A673 (cell line): ENCODE results near the gene BCR. TPM values are rescaled to one million over a fixed set of nuclear protein-coding genes. Genes with fewer than 3 reads are reported as not detected.

Experiments
- BruUV-seq: library from RNA; stranded (reverse); fragments of 400-500 nt; replicated peaks from 2 replicates; lab custom pipeline; 2021; lab: Mats Ljungman, UMichigan
- CTCF ChIA-PET: fragments of 300-600 bp; sonication (Branson Sonifier 250); formaldehyde crosslinking; loops from one replicate; lab custom pipeline; 2022; ENCODE audit warnings: antibody characterized with exemption; lab: Charles Lee
- POLR2A ChIA-PET: fragments of 300-600 bp; sonication (Branson Sonifier 250); formaldehyde crosslinking; loops from one replicate; lab custom pipeline; 2022; ENCODE audit warnings: antibody characterized with exemption; ENCODE audit not compliant: low non-redundant PET; lab: Charles Lee
- DNase-seq: peaks from one replicate; pipeline ENCODE4 v3.0.0-alpha.2; 2015; ENCODE audit warnings: low spot score
- H3K27ac ChIP-seq: fragments of 200-600 bp; sonication (generic); 2 replicates; pipeline ENCODE4 v1.5.1; 2016; ENCODE audit warnings: mixed run types, low read depth, mild to moderate bottlenecking, mixed read lengths, antibody characterized with exemption, low read length; ENCODE audit not compliant: poor library complexity, severe bottlenecking
- H3K27me3 ChIP-seq: fragments of 200-600 bp; sonication (generic); replicated peaks from 2 replicates; pipeline ENCODE4 v1.6.1; 2017; ENCODE audit warnings: mixed run types, low read depth, mild to moderate bottlenecking, mixed read lengths, antibody characterized with exemption, low read length; ENCODE audit not compliant: insufficient read depth, poor library complexity
- H3K36me3 ChIP-seq: fragments of 200-600 bp; sonication (generic); 2 replicates; pipeline ENCODE4 v1.6.1; 2016; ENCODE audit warnings: mixed run types, mild to moderate bottlenecking, mixed read lengths, antibody characterized with exemption, low read length; ENCODE audit not compliant: insufficient read depth, poor library complexity, severe bottlenecking
- H3K4me1 ChIP-seq: fragments of 200-600 bp; sonication (generic); 2 replicates; pipeline ENCODE4 v1.6.1; 2017; ENCODE audit warnings: mixed run types, mild to moderate bottlenecking, mixed read lengths, antibody characterized with exemption, low read length; ENCODE audit not compliant: insufficient read depth, poor library complexity, severe bottlenecking
- H3K4me3 ChIP-seq: fragments of 200-600 bp; sonication (generic); 2 replicates; pipeline ENCODE4 v1.5.1; 2016; ENCODE audit warnings: low read depth, mixed run types, mild to moderate bottlenecking, mixed read lengths, low read length; ENCODE audit not compliant: poor library complexity, severe bottlenecking
- H3K9me3 ChIP-seq: fragments of 200-600 bp; sonication (generic); 2 replicates; pipeline ENCODE4 v1.6.1; 2016; ENCODE audit warnings: mixed run types, low read depth, mild to moderate bottlenecking, mixed read lengths, antibody characterized with exemption, low read length; ENCODE audit not compliant: poor library complexity, severe bottlenecking
- EZH2 ChIP-seq: fragments of 200-600 bp; sonication (generic); IDR thresholded peaks from 2 replicates; pipeline ENCODE4 v1.6.1; 2017; ENCODE audit warnings: borderline replicate concordance, low read depth, mild to moderate bottlenecking, mixed read lengths, antibody characterized with exemption, low read length; ENCODE audit not compliant: poor library complexity, severe bottlenecking
- intact Hi-C: fragments of 100-400 bp; cut with micrococcal nuclease; formaldehyde crosslinking; loops from one replicate; pipeline ENCODE4 v1.10.0; 2022; ENCODE audit not compliant: unreplicated experiment
- total RNA-seq: library from RNA; stranded (reverse); gene quantifications from 2 replicates; pipeline ENCODE4 v1.2.3, GENCODE V29; 2021
- TF ChIP-seq, protein P1 (sequence below): fragments of 300-800, 200-600 bp; sonication (generic); conservative IDR thresholded peaks from 2 replicates; pipeline ENCODE4 v1.5.1; 2017; ENCODE audit warnings: low read depth, mild to moderate bottlenecking, antibody characterized with exemption, low read length, moderate library complexity, mixed read lengths

BCR gene
- total RNA-seq, 1 experiment from 2014 or later: 63.1 TPM

- H3K27ac ChIP-seq: no peak overlapping the region
- no peak for TF ChIP-seq EZH2
- TF ChIP-seq, protein P1, sequence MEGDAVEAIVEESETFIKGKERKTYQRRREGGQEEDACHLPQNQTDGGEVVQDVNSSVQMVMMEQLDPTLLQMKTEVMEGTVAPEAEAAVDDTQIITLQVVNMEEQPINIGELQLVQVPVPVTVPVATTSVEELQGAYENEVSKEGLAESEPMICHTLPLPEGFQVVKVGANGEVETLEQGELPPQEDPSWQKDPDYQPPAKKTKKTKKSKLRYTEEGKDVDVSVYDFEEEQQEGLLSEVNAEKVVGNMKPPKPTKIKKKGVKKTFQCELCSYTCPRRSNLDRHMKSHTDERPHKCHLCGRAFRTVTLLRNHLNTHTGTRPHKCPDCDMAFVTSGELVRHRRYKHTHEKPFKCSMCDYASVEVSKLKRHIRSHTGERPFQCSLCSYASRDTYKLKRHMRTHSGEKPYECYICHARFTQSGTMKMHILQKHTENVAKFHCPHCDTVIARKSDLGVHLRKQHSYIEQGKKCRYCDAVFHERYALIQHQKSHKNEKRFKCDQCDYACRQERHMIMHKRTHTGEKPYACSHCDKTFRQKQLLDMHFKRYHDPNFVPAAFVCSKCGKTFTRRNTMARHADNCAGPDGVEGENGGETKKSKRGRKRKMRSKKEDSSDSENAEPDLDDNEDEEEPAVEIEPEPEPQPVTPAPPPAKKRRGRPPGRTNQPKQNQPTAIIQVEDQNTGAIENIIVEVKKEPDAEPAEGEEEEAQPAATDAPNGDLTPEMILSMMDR: no peak
- H3K27me3 ChIP-seq: no peaks in the 10 kb centered on the region
- no peaks in the 10 kb centered on the region for H3K4me1 ChIP-seq
- no peak for DNase-seq
- H3K36me3 ChIP-seq: peaks cover 10% of the 10 kb centered on the region
- POLR2A ChIA-PET: no interaction called here
- CTCF ChIA-PET: interaction anchor here (0.6 kb wide), 1 partner anchor 11 kb away, joined by 4 read pairs; no protein-coding TSS in a partner anchor
- BruUV-seq: no TSS peak
- H3K4me3 ChIP-seq: no peak overlapping the region
- intact Hi-C loops: no loop called here
- no peaks in the 10 kb centered on the region for H3K9me3 ChIP-seq
Measured at GRCh38 chr22:23285734-23286133, 105.4 kb downstream of the BCR start.

DNA sequence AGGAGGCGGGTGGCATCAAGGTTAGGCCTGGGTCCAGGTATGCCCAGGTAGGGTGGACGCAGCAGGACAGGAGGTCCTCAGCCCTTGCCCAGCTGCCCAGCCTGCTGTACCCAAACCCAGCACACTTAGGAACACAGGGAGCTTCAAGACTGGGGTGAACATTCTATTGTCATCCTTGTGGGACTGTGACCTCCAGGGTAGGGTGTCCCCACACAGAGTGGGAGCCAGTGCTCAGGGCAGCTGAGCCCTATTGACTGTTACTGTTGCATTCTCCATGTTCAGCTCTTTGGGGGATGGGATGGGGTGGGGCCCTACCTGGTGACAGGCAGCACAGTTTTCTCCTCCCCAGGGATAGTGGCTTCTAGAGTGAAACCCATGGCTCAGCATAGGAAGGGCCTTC, 106.0 kb downstream of the BCR start:
- H3K36me3 ChIP-seq: peaks cover 7% of the 10 kb centered on the region
- POLR2A ChIA-PET: no interaction called here

GRCh38 chr22:23287136-23288095, 107.1 kb downstream of the BCR start:
- Histone ChIP-seq H3K36me3 (peaks cover 10% of the 10 kb centered on the region), H3K4me1 (no peaks in the 10 kb centered on the region), H3K27me3 (no peaks in the 10 kb centered on the region), H3K4me3 (no peak overlapping the region), H3K9me3 (no peaks in the 10 kb centered on the region), H3K27ac (no peak overlapping the region)
- BruUV-seq: no TSS peak
- intact Hi-C loops: no loop called here
- no peak for TF ChIP-seq EZH2
- TF ChIP-seq, protein P1: no peak
- no peak for DNase-seq
- ChIA-PET POLR2A (no interaction called here), CTCF (no interaction called here)

More for the DNA sequence above, 106.0 kb downstream of the BCR start:
- H3K4me3 ChIP-seq: no peak overlapping the region
- DNase-seq: no peak
- no peak overlapping the region for H3K27ac ChIP-seq
- CTCF ChIA-PET: interaction anchor here (0.6 kb wide), 1 partner anchor 10 kb away, joined by 4 read pairs; no protein-coding TSS in a partner anchor
- H3K4me1 ChIP-seq: no peaks in the 10 kb centered on the region
- intact Hi-C loops: no loop called here
- no TSS peak for BruUV-seq
- TF ChIP-seq EZH2: no peak
- TF ChIP-seq, protein P1: no peak
- no peaks in the 10 kb centered on the region for H3K9me3 ChIP-seq
- no peaks in the 10 kb centered on the region for H3K27me3 ChIP-seq
